IgD-negative memory B cell (primary cell): ENCODE results near the gene CTIF. TPM values are rescaled to one million over a fixed set of nuclear protein-coding genes. Genes with fewer than 3 reads are reported as not detected.

Experiments
- H3K27ac Mint-ChIP-seq, 3 donors: one replicate each; pipeline ENCODE4 v1.8.0; 2020 to 2022; ENCODE audit warnings: mild to moderate bottlenecking in 3 of 3, mixed read lengths in 3 of 3, moderate library complexity in 1 of 3
- H3K27me3 Mint-ChIP-seq: one replicate; pipeline ENCODE4 v1.8.0; 2021; ENCODE audit warnings: mixed read lengths
- H3K36me3 Mint-ChIP-seq: one replicate; pipeline ENCODE4 v1.8.0; 2020; ENCODE audit warnings: mild to moderate bottlenecking, mixed read lengths
- H3K4me1 Mint-ChIP-seq, 3 donors: one replicate each; pipeline ENCODE4 v1.8.0; 2020 to 2022; ENCODE audit warnings: mixed read lengths in 3 of 3, mild to moderate bottlenecking in 1 of 3
- H3K4me3 Mint-ChIP-seq, 4 donors: one replicate each; pipeline ENCODE4 v1.8.0; 2020 to 2022; ENCODE audit warnings: mild to moderate bottlenecking in 4 of 4, mixed read lengths in 4 of 4, moderate library complexity in 3 of 4
- H3K9me3 Mint-ChIP-seq, 3 donors: one replicate each; pipeline ENCODE4 v1.8.0; 2020 to 2021; ENCODE audit warnings: mixed read lengths in 3 of 3, mild to moderate bottlenecking in 1 of 3
- polyA plus RNA-seq: library from polyadenylated mRNA; unstranded; fragments of 300-500 nt; fragmentation: Illumina TruSeq; gene quantifications from one replicate; pipeline ENCODE4 v1.2.3, GENCODE V29; 2021

The CTIF gene
- polyA plus RNA-seq, 1 donor from 2014 or later, result not detected

DNA sequence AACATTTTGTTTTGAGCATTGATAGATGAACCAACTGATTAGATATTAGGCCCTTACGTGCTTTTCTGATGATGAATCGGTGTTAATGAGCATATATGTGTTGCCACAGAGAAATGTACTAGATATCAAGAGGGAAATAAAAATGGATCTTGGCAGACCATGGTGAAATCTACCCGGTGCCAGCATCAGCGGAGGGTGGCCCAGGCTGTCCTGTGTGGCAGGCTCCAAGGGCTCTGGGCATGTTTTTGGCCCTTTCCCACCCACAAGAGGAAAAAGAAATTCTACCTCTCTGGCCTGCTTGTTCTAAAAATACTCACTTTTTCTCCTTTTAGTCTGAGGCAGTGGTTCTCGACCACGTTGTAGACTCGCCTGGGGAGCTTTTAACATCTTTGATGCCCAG, 154.2 kb downstream of the CTIF start:
- no peaks in the 10 kb centered on the region for H3K4me1 Mint-ChIP-seq
- H3K4me3 Mint-ChIP-seq, result no peak overlapping the region
- H3K27ac Mint-ChIP-seq, result no peak overlapping the region
- H3K9me3 Mint-ChIP-seq, result no peaks in the 10 kb centered on the region
- H3K27me3 Mint-ChIP-seq, result no peaks in the 10 kb centered on the region
- peaks cover 6% of the 10 kb centered on the region for H3K36me3 Mint-ChIP-seq

DNA sequence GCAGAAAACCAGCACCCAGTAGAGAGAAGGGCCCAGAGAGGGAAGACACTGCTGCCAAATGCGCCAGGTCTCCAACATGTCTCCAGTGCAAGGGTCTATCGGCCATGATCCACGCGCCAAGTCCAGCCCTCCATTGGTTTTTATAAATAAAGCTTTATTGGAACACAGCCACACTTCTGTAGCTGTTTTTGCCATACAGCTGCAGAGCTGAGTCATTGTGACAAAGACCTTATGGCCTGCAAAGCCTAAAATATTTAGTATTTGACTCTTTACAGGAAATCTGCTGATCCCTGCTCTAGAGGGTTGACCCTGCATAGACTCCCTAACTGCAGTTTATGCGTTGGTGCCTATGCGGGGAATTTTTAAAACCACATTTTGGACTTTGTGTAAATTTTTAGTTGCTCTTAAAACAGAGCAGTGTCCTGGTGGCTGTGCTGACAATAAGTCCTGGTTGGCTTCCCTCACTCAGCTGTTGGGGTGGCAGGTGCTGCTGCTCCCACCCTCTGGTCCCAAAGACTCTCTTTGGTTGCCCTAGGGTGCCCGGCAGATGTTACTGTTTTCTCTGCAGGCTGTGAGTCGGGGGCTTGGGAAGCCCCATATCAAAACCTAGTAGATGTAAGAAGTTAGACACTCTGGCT, 154.9 kb downstream of the CTIF start:
- no peak overlapping the region for H3K4me3 Mint-ChIP-seq

DNA sequence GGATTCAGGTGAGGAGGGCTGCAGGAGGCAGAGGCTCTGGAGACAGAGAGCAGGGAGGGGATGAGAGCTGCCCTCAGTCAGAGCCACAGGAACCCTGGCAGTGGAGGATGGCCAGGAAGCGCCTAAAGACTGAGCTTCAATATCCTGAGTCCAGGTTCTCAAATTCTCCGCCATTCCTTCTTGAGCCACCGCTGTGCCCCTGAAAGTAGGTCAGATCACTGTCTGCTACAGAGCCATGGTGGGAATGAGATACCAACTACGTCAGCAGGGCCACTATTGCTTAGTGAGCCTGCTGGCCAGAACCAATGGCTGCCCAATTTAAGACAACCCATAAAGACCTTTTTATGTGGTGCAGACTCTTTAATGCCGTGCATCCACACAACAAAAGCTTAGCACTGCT, 155.5 kb downstream of the CTIF start:
- no peaks in the 10 kb centered on the region for H3K27me3 Mint-ChIP-seq
- H3K36me3 Mint-ChIP-seq, result peaks cover 6% of the 10 kb centered on the region
- H3K4me1 Mint-ChIP-seq, result peaks cover 0 to 6% (median 5%) of the 10 kb centered on the region in 3 donors
- no peak overlapping the region for H3K4me3 Mint-ChIP-seq
- no peaks in the 10 kb centered on the region for H3K9me3 Mint-ChIP-seq
- H3K27ac Mint-ChIP-seq, result no peak overlapping the region

More for the DNA sequence above, 154.9 kb downstream of the CTIF start:
- Mint-ChIP-seq H3K36me3 (peaks cover 6% of the 10 kb centered on the region), H3K27me3 (no peaks in the 10 kb centered on the region), H3K9me3 (no peaks in the 10 kb centered on the region), H3K4me1 (peaks cover 0 to 3% (median 2%) of the 10 kb centered on the region in 3 donors), H3K27ac (no peak overlapping the region)

DNA sequence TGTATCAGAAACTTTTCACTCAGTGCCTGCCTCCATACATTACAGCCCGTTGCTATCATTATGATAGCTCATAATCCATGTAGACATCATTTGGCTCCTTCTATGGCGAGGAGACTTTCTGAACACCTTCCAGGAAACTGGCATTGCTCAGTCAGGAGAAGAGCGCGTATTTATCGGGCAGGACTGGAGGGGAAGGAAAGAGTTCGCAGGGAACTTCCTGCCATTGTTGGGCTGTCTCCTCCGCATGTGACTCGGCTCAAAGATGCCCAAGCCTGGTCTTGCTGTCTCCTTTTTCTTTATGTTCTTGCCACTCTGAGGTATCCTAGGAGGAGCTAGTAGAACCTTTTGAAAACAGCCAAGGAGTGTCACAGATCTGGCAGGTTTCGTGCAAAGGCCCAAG, 156.8 kb downstream of the CTIF start:
- peaks cover 4% of the 10 kb centered on the region for H3K36me3 Mint-ChIP-seq
- H3K4me1 Mint-ChIP-seq, result peaks cover 0 to 6% (median 5%) of the 10 kb centered on the region in 3 donors
- no peaks in the 10 kb centered on the region for H3K9me3 Mint-ChIP-seq
- H3K4me3 Mint-ChIP-seq, result no peak overlapping the region
- no peak overlapping the region for H3K27ac Mint-ChIP-seq
- no peaks in the 10 kb centered on the region for H3K27me3 Mint-ChIP-seq

DNA sequence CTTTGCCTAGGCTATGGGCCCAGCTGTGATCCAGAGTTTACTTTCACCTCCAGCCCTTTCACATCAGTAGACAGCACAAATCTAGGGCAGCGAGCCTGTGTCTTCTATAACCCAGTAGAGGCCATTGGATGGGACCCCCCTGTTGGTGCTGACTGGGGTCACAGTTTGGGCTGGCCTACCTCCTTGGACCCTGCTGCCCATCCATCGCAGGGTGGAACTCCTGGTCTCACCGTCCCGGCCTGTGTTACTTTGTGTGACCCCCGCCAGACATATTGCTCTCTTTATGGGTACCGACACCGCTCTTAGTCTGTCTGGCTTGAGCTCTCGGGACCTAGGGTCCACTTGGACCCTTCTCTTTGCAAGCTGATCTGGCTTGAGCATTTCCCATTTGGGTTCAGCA, 157.4 kb downstream of the CTIF start:
- peaks cover 0 to 6% (median 5%) of the 10 kb centered on the region in 3 donors for H3K4me1 Mint-ChIP-seq
- H3K4me3 Mint-ChIP-seq, result no peak overlapping the region
- H3K9me3 Mint-ChIP-seq, result no peaks in the 10 kb centered on the region
- H3K27ac Mint-ChIP-seq, result no peak overlapping the region
- no peaks in the 10 kb centered on the region for H3K27me3 Mint-ChIP-seq
- H3K36me3 Mint-ChIP-seq, result peaks cover 4% of the 10 kb centered on the region

DNA sequence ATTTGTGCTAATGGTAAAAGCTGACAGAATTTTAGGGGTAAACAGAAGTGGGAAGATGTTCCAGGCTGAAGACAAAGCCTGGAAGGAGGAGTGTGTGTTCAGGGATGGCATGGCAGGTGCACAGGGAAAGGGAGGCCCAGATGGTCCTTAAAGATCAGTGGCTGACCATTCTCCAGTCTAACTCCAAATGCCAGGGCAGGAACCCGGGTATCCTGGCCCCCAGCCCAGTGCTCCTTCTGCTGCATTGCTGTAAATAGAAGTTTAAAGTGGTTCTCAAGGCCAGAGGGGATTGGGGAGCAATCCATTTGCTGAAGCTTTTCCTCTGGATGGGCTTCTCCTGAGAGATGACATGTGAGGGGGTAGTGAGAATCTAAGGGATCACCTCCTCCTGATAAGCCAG, 158.6 kb downstream of the CTIF start:
- Mint-ChIP-seq H3K27ac (no peak overlapping the region), H3K27me3 (no peaks in the 10 kb centered on the region), H3K9me3 (no peaks in the 10 kb centered on the region), H3K4me1 (peaks cover 0 to 6% (median 5%) of the 10 kb centered on the region in 3 donors), H3K36me3 (peaks cover 7% of the 10 kb centered on the region), H3K4me3 (no peak overlapping the region)

DNA sequence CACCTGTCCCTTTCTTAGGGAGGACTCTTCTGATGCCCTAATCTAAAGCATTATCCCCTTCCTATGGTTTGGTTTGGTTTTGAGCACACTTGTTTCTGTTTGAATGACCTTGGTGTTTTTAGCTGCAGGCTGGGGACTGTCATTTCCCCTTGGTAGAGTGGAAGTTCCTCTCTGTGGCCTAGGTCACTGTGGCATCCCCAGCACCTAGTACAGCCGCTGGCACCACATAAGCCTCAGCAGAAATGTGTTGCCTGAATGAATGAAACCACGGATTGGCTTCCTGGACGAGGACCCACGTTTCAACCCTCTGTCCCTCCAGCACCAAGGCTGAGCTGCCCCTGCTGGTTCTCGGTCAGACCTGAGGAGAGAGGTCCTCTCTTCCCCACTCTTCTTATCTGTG, 159.9 kb downstream of the CTIF start:
- Mint-ChIP-seq H3K27me3 (no peaks in the 10 kb centered on the region), H3K4me3 (no peak overlapping the region), H3K36me3 (peaks cover 5% of the 10 kb centered on the region), H3K9me3 (no peaks in the 10 kb centered on the region), H3K27ac (peak overlapping the region in 2 of 3 donors; percentile 5 to 44), H3K4me1 (peaks cover 0 to 6% (median 5%) of the 10 kb centered on the region in 3 donors)

DNA sequence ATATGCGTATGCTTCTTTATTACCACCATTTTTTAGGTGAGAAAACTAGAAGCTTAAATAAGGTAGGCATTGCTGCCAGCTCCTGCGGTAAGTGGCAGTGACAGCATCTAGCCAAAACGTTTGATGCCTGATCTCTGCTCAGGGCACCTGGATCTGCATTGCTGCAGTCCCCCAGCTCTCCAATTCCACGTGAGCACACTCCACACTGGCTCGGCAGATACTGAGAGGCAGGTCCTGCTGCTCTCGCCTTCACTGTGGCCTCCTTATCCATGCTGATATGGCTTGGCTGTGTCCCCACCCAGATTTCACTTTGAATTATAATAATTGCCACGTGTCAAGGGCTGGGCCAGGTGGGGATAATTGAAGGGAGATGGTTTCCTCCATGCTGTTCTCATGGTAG, 160.9 kb downstream of the CTIF start:
- H3K36me3 Mint-ChIP-seq, result peaks cover 5% of the 10 kb centered on the region
- no peak overlapping the region for H3K27ac Mint-ChIP-seq
- H3K9me3 Mint-ChIP-seq, result no peaks in the 10 kb centered on the region
- no peak overlapping the region for H3K4me3 Mint-ChIP-seq
- H3K27me3 Mint-ChIP-seq, result no peaks in the 10 kb centered on the region
- H3K4me1 Mint-ChIP-seq, result peaks cover 0 to 7% (median 6%) of the 10 kb centered on the region in 3 donors

DNA sequence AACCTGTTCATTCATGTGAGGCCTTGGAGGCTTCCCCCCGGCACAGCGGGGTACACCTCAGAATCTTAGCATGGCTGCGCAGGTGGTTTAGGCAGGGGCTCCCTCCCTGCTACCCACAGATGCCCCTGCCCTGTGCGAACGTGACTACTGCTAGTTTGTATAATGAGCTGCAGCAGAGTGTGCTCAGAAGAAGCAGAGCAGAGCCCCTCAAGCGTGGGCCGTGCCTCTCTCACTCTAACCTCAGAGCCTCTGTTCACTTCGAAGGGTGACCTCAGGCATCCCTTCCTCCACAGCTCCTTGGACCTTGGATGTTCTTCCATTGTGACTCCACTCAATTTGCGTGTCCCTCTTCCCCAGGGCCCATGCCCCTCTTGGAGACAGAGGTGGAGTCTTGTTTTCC, 161.6 kb downstream of the CTIF start:
- Mint-ChIP-seq H3K27me3 (no peaks in the 10 kb centered on the region), H3K9me3 (no peaks in the 10 kb centered on the region), H3K36me3 (peaks cover 4% of the 10 kb centered on the region), H3K27ac (no peak overlapping the region), H3K4me1 (peaks cover 0 to 7% (median 6%) of the 10 kb centered on the region in 3 donors), H3K4me3 (no peak overlapping the region)

DNA sequence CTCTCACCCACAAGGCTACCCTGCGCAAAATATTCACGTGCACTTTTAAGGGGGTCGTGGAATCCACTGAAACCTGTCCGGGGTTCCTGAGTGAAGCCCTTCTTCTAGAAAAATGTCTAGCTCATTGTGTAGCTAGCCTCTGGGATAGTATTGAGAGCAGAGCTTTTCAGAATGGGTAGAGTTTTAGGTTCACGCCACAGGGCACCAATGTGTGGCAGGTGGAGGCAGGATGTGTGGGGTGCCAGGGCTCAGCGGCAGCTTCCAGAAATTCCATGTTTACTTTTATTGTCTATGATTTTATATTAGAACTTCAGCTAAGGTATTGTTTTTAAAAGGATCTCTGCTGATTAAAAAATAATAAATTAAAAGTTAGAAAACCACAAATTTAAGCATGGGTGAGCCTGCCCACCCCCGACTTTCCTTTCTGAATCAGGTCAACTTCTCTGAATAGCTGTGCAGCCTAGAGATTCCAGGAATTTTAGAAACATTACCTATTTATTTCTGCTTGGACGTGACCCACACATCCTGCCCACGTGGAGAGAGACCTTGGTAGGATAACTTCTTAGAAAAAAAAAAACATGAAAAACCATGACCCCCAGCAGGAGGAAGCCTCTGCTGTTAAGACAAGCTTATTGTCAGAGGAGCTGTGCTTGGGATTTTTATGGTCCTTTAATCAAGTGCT, 163.7 kb downstream of the CTIF start:
- Mint-ChIP-seq H3K4me1 (peaks cover 0 to 9% (median 6%) of the 10 kb centered on the region in 3 donors), H3K4me3 (no peak overlapping the region), H3K27ac (no peak overlapping the region), H3K9me3 (no peaks in the 10 kb centered on the region), H3K36me3 (peaks cover 3% of the 10 kb centered on the region), H3K27me3 (no peaks in the 10 kb centered on the region)

DNA sequence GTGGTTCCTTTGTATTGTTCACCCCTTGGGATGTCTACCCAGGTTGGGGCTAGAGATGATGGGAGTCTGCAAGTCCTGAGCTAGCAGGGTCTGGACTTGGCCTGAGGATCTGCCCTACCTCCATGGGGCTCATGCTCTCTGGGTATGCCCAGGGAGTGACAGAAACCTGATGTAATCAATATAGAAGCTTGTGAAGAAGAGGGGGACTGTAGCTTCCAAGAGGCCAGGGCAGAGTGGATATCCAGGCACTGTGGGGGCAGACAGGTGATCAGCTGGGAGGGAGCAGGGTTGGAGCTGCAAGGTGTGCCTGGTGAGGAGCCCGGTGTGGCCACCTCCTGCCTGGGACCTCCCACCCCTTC, 164.2 kb downstream of the CTIF start:
- peaks cover 3% of the 10 kb centered on the region for H3K36me3 Mint-ChIP-seq
- H3K27ac Mint-ChIP-seq, result no peak overlapping the region
- no peak overlapping the region for H3K4me3 Mint-ChIP-seq
- H3K9me3 Mint-ChIP-seq, result peaks cover 0 to 5% (median 4%) of the 10 kb centered on the region in 3 donors
- peaks cover 0 to 10% (median 6%) of the 10 kb centered on the region in 3 donors for H3K4me1 Mint-ChIP-seq
- no peaks in the 10 kb centered on the region for H3K27me3 Mint-ChIP-seq

DNA sequence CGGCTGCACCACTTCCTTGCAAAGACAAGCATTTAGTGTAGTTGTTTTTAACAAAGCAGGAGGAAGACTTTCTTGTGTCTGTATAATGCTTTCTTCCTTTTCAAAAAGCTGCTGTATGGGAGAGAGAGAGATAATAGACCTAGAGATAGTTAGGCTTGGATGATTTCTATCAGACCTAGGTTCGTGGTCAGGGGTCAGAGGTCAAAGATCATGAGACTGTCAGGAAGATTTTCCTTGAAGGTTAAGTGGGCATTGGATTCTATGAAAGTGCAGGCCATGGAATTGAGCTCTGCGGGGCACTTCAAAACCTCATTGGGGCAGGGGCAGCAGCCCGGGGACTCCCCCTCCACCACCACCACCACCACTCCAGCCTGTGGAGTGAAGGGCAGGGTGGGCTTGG, 164.6 kb downstream of the CTIF start:
- no peak overlapping the region for H3K27ac Mint-ChIP-seq
- H3K27me3 Mint-ChIP-seq, result no peaks in the 10 kb centered on the region
- no peak overlapping the region for H3K4me3 Mint-ChIP-seq
- peaks cover 0 to 10% (median 6%) of the 10 kb centered on the region in 3 donors for H3K4me1 Mint-ChIP-seq
- H3K9me3 Mint-ChIP-seq, result peaks cover 0 to 7% (median 5%) of the 10 kb centered on the region in 3 donors
- peaks cover 3% of the 10 kb centered on the region for H3K36me3 Mint-ChIP-seq

DNA sequence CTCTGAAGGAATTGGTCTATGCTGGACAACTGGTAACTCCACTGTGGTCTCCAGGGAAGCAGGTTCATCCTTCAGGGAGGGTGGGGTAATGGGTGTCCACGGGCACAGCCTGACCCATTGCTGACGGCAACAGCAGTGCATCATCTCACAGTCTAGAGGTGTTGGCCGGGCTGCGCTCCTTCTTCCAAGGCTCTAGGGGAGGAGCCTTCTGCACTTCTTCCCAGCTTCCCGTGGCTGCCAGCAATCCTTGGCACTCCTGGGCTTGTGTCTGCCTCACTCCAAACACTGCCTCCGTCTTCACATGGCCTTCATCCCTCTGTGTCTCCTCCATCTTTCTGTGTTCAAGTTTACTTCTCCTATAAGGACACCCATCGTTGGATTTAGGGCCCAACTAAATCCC, 166.2 kb downstream of the CTIF start:
- Mint-ChIP-seq H3K27me3 (no peaks in the 10 kb centered on the region), H3K27ac (no peak overlapping the region), H3K9me3 (peaks cover 0 to 7% (median 5%) of the 10 kb centered on the region in 3 donors), H3K4me3 (no peak overlapping the region), H3K4me1 (peaks cover 0 to 5% (median 0%) of the 10 kb centered on the region in 3 donors), H3K36me3 (peaks cover 3% of the 10 kb centered on the region)

DNA sequence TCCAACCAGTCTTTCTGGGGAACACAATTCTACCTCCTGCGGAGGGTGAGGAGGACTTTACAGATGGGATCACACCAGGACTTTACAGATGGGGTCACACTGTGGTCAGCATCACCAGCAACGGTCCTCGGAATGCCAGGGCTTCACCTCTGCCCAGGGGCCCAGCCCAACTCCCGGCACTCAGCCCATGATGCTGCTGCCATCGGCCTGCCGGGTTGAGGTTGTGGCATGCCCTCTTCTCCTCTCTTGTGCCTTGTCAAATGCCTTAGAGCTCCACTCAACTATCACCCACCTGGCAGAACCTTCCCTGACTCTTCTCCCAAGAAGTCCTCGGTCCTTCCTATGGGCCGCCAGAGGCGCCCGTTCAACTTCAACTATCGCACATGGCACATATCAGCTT, 166.7 kb downstream of the CTIF start:
- H3K4me1 Mint-ChIP-seq, result peaks cover 0 to 5% (median 0%) of the 10 kb centered on the region in 3 donors
- H3K4me3 Mint-ChIP-seq, result no peak overlapping the region
- no peaks in the 10 kb centered on the region for H3K27me3 Mint-ChIP-seq
- peaks cover 3% of the 10 kb centered on the region for H3K36me3 Mint-ChIP-seq
- peaks cover 0 to 7% (median 5%) of the 10 kb centered on the region in 3 donors for H3K9me3 Mint-ChIP-seq
- no peak overlapping the region for H3K27ac Mint-ChIP-seq

DNA sequence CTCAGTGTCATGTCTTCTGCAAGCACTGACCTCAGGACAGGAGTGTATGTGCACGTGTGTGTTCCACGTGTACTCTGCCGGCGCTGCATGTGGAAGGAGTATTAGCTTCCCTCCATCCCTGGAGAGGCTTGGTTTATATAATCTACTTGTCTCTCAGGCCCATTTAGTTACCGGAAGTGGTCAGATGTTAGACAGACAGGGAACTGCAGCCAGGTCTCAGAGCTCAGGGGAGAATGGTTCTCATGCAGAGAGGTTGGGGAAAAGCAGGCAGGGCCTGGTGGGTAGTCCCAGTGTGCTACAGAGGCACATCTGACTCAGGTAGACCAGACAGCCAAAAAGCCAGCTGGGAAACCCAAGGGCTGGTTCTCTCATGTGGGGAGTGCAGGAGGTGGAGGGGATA, 167.9 kb downstream of the CTIF start:
- peaks cover 1% of the 10 kb centered on the region for H3K36me3 Mint-ChIP-seq
- no peak overlapping the region for H3K4me3 Mint-ChIP-seq
- H3K27ac Mint-ChIP-seq, result no peak overlapping the region
- no peaks in the 10 kb centered on the region for H3K27me3 Mint-ChIP-seq
- H3K9me3 Mint-ChIP-seq, result peaks cover 0 to 7% (median 5%) of the 10 kb centered on the region in 3 donors
- H3K4me1 Mint-ChIP-seq, result peaks cover 0 to 5% (median 0%) of the 10 kb centered on the region in 3 donors
